ENCODE results near the gene HS2ST1.
"Not testable (repeated sequence)": the region's sequence is repeated elsewhere in the genome, so short reads cannot be mapped to it uniquely, and the experiment has no call there.

HS2ST1 gene

DNA sequence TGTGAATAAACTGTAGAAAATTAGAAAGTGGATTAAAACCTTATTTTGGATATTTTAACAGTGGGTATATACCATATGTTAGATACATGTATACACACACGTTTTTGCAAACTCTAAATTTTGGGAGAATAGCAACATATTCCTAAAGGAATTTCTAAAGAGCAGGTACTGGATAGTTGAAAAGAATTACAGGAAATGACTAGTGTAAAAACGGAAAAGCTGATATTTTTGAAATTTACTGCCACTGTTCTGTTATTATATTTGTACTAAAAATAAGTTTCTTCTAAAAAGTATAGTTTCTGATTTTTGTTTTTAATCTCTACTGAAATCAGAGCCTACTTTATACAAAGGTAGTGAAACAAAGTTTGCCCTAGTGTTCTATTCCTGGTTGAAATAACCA lies 114.1 kb downstream of the HS2ST1 start:
- DNase-seq: no peak

DNA sequence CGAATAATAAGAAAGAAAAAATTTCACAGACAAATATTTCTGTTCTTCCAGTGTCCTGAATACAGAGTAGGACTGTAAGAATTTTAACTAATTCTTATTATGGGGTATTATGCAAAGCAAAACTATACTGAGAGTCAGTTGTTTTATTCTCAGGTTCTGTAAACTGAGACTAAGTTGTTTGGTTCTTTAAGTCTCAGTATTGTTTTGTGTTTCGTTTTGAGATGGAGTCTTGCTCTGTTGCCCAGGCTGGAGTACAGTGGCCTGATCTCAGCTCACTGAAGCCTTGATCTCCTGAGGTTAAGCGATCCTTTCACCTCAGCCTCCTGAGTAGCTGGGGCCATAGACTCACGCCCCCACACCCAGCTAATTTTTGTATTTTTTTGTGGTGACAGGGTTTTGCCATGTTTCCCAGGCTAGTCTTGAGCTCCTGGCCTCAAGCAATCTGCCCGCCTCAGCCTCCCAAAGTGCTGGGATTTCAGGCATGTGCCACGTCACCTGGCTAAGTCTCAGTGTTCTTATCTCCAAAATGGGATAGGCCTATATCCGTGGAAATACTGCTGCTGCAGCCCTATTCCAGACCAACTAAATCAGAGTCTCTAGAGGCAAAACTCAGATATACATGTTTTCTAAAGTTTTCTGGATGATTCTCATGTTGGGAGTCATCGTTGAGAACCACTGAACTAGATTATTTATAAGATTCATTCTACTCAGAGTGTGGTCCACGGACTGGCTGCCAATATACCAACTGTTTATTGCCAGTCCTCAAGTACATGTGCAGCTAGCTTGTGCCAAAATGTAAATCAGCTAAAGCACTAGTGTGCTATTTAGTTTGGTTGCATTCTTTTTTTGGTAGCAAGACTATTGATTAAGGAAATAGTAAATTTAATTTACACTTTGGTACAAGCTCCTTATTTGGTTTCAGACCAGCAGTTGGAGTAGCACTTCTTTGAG lies 116.6 kb downstream of the HS2ST1 start:
- no peak for DNase-seq

DNA sequence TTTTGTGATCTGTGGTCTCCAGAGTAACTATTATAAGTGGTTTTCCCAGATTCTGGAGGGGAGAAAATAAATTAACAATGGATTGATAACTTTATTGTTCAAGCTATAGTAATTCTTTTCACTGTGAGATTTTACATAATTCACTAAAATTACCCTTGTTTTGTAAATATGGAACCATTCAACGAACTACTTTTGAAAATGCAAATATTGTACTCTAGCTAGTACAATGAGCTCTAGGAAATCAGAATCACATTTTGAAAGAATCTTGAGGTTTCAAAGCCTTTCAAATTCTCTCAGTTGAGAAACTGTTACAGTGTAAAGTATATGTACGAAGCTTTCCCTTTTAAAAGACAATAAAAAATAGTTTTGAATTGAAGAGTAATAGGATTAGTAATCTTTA lies 119.9 kb downstream of the HS2ST1 start:
- no peak for DNase-seq

DNA sequence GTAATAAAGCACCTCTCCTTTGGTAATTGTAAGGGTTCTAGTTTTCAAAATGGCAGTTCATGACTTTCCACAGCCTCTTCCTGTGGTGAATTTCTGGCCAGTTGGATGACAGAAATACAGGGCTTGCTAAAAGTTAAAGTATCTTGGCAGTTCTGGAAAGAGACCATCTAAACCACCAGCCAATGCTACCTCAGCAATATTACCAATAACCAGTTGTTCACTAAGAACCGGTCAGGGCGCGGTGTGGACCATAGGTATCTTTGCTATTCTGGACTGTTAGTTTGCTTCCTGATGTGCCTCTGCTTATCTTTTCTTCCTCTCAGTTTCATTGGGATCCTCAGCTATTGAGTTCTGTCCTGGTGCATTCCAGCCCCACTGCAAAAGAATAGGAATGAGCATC lies 124.7 kb downstream of the HS2ST1 start:
- DNase-seq: no peak

DNA sequence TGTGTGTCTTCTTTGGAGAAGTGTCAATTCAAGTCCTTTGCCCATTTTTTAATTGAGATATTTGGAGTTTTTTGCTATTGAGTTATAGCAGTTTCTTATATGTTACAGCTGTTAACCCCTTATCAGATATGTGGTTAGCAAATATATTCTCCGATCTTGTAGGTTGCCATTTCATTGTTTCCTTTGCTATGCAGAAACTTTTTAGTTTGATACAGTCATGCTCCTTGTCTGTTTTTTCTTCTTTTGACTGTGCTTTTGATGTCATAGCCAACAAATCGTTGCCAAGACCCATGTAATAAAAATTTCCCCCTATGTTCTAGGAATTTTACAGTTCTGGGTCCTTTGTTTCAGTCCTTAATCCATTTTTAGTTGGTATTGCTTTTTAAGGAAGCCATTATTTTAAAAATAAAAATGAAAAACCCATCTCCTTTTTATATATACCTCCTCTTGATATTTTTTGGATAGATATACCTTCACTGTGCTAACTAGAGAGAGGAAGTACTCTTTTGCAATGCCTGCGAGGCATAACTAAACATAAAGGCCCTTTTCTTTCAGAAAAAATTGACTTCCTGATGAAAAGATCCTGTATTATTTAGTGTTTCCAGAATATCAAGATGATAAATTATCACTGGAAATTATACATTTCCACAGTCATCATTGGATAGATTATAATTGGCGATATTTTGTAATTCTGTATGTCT lies 127.8 kb downstream of the HS2ST1 start:
- DNase-seq: no peak

DNA sequence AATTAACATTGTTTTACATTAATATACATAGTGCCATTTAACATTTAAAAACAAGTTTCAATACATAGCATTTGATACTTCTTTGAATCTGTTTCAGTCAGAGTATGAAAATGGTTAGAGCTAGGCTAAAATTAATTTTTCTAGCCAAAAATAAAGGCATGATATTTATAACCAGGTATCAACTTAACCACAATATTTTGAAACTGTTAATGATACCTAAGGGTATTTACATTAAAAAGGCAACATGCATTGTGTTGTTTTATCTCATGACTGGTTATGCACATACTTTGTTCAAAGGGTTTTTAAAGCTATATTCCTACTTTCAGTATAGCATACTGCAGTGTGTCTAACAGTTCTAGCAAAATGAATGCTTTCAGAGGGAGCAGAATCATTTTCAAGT lies 130.0 kb downstream of the HS2ST1 start:
- DNase-seq: no peak

DNA sequence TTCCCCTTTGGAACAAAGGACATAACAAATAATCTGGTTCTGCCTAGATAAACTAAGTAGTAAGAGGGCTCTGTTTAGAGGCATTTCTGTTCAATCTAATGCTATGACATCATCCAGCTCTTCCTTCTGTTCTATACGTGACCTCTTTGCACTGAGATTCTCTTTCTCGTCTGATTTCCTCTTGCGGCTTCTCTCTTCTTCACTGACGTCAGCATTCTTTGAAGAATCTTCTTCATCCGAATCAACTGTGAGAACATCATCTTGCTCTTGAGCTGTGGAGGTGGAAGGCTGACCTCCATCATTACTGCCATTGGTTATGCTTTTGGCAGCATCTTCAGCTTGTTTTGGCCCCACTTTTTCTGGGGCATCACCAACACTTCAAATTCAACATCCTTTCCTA lies 130.4 kb downstream of the HS2ST1 start:
- DNase-seq: no peak

DNA sequence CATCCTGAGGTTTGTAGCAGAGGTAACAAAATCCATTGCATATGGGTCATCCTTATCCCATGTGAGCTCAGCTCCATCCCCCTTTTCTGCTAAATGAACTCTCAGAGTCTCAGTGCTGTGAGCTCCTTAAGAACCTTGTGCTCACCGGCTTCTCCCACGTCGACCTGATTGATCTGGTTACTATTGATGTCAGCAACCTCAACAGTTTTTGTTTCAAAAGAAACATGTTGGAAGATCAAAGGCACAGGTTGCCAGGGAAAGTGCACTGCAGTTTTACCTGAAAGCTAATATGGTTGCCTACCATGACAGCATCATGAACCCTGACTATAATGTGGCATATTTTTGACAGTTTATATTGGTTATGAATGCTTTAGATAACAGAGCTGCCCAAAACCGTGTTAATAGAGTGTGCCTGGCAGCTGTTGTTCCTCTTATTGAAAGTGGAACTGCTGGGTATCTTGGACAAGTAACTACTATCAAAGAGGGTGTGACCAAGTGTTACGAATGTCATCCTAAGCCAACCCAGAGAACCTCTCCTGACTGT lies 131.4 kb downstream of the HS2ST1 start:
- no peak for DNase-seq

DNA sequence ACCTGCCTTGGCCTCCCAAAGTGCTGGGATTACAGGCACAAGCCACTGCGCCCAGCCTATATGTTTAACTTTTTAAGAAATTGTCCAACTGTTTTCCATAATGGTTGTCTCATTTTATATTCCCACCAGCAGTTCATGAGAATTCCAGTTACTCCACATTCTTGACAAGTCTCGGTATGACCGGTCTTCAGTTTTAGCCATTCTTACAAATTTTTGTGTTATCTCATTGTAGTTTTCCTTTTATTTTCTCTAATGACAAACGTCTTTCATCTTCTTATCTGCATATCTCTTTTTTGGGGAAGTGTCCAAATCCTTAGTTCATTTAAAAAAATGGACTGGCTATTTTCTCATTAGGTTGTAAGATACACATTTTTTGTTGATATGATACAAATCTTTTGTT lies 132.5 kb downstream of the HS2ST1 start:
- no peak for DNase-seq

DNA sequence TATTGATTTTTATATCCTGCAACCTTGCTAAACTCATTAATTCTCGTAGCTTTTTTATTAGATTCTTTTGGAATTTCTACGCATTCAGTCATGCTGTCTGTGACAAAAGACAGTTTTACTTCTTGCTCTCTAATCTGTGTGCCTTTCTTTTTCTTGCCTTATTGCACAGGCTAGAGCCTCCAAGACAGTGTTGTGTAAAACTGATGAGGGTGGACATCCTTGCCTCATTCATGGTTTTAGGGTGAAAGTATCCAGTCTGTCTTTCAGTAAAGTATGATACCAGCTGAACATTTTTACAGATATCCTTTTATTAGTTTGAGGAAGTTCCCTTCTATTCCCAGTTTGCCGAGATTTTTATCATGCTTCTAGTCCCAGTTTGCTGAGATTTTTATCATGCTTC lies 133.8 kb downstream of the HS2ST1 start:
- no peak for DNase-seq

DNA sequence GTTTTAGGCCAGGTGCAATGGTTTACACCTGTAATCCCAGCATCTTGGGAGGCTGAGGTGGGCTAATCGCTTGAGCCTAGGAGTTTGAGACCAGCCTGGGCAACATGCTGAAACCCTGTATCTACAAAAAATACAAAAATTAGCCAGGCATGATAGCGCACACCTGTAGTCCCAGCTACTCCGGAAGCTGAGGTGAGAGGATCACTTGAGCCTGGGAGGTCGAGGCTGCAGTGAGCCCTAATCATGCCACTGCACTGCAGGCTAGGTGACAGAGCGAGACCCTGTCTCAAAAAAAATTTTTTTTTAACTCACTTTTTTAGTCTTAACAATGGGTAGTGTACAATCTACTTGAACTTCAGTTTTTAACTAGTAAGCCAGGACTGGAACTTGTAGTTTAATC lies 137.5 kb downstream of the HS2ST1 start:
- no peak for DNase-seq

DNA sequence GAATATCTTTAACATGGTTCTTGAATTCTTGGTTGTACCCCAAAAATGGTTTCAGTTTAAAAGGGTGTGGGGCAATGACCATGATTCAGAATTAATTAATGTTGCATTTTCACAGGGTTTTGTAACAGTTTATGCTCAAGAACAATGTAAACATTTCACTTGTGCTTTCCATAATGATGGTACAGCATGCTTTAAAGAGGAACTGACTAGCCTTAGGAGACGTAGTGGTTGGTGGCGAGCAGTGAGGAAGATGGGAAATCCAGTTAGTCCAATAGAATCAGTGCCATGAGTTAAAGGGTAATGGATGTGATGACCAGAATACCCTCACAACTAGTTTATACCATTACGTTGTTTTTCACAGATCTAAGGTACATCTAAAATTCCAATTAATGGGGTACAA lies 138.0 kb downstream of the HS2ST1 start:
- no peak for DNase-seq

DNA sequence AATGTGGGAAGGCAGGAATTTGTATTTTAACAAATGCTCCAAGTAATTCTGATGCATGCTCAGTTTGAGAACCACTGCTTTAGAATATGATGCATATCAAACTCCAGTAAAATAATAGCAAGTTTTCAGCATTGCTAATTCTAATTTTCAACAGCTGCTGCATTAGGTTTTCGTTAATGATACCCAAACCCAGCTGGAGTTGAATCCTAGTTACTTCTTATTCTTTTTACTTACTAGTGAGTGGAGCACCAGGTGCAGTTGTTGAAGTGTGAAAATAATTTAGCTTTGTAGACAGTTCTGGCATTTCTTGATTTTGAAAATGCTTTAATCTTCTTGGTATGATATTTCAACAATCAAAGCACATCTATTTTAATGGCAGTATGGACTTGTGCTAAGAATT lies 138.5 kb downstream of the HS2ST1 start:
- DNase-seq: peak; percentile 11

DNA sequence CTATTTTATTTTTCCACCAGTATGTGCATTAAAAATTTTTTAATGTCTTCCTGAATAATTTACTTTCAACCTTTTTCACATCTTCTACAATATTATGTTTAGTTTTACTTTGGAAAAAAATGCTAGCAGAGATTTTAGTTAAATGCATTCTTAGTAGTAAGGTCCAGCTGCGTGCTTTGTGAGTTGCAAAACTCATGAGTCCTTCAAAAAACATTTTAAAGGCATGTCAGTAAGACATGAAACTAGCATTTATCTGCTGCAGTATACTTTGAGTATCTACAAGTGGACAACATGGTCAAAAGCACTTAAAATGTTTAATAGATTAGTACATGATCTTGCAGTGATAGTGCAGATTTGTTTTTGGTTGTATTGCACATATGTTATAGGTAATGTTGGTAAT lies 139.0 kb downstream of the HS2ST1 start:
- DNase-seq: no peak

DNA sequence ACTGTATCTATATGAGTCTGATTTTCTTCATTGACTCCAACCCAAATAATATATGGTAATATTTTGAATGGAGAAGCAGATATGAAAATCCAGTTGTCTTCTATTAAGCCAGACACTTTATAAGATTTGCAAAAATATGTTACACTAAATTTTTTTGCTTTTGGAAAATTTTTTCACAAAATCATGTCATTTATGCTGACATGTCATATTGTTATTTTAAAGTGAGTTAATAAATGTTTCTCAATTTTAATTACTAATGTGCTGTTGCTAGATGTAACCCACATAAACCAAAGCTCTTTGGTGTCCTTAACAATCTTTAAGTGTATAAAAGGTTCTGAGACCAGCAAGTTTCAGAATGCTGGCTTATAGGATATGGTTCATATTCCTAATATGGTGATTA lies 142.5 kb downstream of the HS2ST1 start:
- DNase-seq: no peak

DNA sequence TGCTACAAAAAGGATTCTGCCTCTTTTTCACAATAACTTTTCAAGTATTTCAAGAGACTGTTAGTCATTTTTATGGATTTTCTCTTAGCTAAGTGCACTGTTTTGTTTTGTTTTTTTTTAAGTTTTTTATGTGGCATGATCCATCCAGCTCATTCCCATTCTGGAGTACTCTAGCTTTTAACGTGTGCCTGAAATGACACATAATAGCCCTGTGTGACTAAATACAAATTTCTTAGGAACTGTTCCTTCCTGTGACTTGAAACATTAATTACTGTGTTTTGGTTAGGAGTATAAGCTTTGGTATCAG lies 143.9 kb downstream of the HS2ST1 start:
- no peak for DNase-seq

DNA sequence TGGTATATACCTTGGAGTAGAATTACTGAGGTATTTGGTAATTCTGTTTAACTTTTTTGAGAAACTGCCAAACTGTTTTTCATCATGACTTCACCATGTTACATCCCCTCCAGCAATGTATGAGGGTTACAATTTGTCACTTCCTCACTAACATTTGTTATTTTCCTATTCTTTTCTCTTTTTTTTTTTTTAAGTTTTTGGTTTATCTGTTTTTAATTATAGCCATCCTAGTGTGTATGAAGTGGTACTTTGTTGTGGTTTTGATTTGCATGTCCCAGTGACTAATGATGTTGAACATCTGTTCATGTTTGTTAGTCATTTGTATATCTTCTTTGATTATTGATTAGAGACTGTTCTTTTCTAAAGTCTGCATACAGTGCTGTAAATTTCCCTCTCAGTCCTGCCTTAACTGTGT lies 147.3 kb downstream of the HS2ST1 start:
- no peak for DNase-seq

DNA sequence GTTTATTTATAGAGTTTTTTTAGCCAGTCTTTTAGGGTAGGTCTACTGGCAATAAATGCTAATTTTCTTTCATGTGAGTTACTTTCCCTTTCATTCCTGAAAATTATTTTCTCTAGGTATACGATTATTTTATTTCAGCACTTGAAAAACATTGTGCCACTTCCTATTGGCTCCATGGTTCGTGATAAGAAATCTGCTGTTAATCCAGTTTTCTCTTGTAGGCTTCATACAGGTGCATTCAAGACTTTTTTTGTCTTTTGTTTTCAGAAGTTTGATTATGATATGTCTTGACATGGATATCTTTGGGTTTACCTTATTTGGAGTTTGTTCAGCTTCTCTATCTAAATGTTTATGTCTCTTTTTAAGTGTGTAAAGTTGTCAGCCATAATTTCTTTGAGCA lies 148.3 kb downstream of the HS2ST1 start:
- DNase-seq: no peak

DNA sequence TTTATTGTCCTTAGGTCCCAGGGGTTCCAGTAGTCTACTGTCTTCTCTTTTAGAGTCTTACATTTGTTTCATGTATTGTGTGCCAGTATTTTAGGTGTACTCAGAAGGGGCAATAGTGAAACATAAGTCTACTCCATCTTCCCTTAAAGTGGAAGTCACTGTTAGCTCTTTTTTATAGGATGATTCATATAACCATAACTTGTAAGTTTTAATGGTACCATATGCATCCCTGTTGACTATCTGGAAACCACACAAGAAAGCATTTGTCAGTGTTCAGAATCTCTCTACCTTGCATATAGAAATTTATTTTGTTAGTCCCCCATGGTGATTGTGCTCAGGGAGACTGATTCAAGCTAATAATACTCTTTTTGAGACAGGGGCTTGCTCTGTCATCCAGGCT lies 149.9 kb downstream of the HS2ST1 start:
- DNase-seq: no peak

DNA sequence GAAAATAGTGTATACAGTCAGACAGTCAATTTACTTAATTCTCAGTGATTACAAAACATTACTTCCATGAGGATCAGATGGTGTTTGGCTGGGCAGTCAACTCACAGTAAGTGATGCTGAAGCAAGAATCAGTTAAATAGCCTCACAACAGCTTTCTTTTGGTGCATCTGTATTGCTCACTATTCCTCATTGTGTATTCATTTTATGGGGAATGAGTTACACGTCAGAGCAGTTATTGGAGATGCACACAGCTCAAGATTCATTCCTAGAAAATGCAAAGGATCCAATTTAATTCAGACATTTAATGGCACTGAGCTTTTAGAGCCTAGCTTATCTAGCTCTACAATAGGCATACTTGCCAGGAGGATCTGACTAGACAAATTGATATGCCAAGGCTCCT lies 150.6 kb downstream of the HS2ST1 start:
- no peak for DNase-seq

DNA sequence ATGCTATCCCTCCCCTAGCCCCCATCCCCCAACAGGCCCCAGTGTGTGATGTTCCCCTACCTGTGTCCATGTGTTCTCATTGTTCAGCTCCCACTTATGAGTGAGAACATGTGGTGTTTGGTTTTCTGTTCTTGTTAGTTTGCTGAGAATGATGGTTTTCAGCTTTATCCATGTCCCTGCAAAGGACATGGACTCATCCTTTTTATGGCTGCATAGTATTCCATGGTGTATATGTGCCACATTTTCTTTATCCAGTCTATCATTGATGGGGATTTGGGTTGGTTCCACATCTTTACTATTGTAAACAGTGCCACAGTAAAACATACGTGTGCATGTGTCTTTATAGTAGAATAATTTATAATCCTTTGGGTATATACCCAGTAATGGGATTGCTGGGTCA lies 152.3 kb downstream of the HS2ST1 start:
- DNase-seq: not testable (repeated sequence)

DNA sequence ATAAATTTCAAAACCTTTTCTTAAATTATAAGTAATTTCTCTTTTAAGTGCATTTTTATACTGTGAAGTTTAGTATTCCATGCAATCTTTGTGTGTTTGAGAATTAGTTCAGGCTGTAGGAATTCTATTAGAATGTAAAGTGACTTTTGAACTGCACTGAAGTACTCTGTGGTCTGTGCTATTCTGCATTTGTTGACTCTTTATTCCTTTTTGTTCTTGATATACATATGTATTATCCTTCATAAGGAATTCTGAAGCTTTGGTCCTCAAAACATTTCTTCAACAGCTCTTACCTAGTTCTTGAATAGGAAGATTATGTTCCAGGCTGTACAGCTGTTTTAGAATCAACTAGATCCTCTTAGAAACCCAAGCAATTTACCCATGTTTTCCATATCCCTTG lies 158.0 kb downstream of the HS2ST1 start:
- no peak for DNase-seq

DNA sequence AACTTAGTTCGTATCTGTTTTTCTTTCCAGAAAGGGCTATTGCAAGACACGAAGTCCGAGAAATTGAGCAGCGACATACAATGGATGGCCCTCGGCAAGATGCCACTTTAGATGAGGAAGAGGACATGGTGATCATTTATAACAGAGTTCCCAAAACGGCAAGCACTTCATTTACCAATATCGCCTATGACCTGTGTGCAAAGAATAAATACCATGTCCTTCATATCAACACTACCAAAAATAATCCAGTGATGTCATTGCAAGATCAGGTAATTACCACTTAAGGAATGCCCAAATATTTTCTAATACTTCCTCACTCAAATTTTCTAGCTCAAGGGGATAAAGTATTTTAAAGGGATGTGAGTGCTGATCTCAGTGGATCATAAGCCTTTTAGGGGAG lies 158.5 kb downstream of the HS2ST1 start:
- no peak for DNase-seq

All from eye (tissue), 1 donor.